Activated CD8-positive, alpha-beta memory T cell treated with anti-CD3 and anti-CD28 coated beads, Interleukin-2, amount 50 U/mL, for 1 hour (primary cell): ENCODE measurements around the gene ACTRT2.

ENCODE experiments used
- DNase-seq: peaks from one replicate; pipeline ENCODE4 v3.0.0-alpha.2; 2020; ENCODE audit errors: extremely low read depth

The ACTRT2 gene

DNA sequence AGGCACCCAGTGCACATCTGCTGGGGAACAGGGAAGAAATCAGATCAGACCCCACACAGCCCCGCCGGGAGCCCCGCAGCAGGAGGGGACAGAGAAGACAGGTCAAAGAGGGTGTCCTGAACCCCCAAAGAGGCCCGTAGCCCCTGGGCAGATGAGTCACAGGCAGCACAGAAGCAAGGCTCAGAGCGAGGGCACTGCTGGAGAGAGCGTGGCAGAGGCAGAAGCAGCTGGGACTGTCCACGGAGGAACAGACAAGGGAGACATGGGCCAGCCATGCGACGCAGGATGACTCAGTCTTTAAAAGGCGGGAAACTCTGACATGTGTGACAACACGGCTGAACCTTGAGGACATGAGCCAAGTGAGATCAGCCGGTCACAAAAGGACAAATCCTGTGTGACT, 33.2 kb downstream of the ACTRT2 start:
- no peak for DNase-seq

DNA sequence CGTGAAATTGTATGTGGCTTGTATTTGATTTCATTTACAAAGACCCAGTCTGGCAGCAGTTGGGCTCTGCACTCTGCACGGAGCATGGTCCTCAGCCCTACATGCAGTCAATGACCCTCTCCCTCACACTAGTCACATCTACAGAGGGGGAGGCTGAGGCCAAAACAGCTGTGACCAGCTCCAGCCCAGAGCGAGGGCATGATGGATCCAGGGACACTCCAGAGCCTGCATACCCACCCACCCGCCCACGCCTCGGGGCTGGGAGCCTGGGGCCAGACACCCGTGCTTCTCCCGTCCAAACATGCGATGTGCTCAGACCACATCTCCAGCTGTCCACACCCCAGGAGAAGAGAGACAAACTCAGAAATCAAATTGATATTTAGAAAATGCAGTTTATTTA, 33.8 kb downstream of the ACTRT2 start:
- no peak for DNase-seq

DNA sequence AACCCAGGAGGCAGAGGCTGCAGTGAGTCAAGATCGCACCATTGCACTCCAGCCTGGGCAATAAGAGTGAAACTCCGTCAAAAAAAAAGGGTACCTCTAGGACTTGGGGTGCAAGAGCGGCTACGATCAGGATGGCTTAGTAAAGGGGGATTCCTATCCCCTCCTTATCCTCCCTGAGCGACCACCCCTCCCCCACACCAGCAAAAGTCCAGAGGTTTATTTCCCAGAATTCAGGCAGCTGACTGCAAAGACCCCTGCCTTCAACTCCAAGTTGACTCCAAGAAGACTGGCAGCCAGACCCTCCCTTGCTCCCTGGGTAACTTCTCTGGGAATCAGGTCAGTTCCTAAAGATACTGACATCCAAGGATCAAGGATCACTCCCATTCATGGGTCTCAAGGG, 35.4 kb downstream of the ACTRT2 start:
- no peak for DNase-seq

DNA sequence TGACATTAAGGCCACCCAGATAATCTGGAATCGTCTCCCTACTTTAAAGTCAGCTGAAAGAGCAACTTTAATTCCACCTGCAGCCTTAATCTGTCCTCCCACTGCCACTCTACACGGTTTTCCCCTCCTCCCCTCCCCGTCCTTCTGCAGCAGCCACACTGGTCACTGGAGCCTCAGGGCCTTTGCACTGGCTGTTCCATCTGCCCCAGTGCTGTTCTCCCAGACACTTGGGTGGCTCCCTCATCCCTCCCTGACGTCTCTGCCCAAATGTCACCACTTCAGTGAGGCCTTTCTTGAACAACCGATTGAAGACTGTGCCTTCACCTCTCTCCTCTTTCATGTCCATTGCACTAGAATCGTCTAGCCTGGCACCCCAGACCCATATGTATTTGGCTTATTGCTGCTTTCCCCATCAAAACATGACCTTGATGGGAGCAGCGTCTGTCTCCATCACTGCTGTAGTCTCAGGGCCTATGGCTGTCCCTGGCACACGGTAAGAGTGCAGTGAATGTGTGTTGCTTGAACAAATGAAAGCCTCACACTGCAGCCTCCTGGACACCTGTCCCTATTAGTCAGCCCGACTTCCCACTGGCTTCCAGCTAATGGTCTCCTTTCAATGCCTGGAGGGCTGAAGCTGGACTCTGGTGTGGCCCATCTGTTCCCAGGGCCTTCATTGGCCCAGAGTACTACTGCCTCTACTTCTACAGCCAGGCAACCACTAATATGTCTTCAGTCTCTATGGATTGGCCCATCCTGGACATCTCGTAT, 37.2 kb downstream of the ACTRT2 start:
- DNase-seq, result no peak

DNA sequence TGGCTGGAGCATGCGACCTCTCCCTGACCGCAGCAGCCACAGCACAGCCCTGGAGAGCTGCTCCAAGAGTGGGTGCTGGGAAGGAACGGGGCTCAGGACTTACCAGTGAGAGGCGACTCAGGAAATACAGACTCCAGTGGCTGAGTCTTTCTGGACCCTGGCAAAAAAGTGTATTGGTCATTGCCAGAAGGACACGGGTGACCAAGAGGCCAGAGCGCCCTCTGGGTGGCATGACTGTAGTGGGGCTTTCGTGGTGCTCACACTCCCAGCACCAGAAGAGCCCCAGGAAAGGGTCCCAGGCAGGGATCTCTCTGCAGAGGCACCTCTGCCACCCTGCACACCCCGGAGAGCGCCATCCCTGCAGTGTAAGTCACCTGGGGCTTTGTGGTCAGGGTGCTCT, 38.9 kb downstream of the ACTRT2 start:
- no peak for DNase-seq

DNA sequence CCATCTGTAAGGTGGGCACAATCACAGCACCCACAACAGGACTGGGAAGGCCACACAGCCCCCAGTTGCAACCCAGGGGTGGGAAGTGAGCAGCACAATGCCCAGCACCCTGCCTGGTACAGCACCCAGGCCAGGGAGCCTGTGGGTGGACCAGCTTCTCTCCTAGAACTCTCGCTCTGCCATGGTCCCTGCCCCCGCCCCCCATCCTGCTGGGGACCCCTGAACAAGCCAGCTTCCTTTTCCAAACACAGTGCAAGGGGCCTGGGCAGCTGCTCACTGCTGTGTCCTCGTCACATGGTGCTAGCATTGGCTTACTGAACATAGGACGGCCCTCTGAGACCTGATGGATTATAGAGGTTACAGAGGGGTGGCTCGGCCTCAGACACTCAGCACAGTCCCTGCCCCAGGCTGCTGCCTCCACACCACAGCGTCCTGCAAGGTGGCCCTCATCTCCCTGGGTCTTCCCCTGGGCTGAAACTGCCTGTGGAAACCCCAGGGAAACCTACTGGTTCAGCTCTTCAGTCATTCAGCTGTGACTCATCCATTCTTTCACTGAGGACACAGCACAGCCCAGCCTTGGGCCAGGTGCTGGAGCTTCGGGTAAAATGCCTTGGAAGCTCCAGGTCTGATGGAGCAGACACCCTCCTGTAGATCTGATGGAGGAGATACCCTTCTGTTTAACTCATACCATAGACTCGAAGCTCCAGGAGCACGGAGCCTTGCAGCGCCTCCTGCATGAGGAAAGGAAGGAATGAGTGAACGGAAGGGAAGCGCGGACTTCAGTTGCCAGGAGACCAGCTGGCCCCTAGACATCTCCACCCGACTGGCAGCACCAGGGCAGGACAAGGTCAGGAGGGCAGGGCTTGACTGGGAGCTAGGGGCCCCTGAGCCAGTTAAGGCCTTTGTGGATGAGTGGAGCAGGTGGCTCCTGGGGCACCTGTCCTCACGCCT, 39.6 kb downstream of the ACTRT2 start:
- no peak for DNase-seq

DNA sequence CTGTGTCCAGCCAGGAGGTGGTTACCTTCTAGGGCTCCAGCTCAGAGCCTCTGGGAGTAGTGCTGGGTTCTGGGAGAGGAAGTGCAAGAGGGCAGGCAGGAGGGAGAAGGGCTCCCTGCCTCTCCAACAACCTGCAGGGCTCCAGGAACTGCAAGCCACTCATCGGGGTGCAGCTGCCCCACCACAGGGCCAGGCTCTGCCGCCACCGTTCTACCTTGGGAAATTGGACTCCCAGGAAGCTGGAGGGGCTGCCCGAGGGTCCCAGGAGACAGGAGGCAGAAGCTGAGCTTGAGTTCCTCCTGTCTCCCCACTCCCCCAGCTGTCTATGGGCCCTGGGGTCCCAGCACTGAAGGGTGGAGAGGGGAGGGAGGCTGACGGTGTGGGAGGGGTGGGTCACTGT, 40.3 kb downstream of the ACTRT2 start:
- DNase-seq, result no peak

DNA sequence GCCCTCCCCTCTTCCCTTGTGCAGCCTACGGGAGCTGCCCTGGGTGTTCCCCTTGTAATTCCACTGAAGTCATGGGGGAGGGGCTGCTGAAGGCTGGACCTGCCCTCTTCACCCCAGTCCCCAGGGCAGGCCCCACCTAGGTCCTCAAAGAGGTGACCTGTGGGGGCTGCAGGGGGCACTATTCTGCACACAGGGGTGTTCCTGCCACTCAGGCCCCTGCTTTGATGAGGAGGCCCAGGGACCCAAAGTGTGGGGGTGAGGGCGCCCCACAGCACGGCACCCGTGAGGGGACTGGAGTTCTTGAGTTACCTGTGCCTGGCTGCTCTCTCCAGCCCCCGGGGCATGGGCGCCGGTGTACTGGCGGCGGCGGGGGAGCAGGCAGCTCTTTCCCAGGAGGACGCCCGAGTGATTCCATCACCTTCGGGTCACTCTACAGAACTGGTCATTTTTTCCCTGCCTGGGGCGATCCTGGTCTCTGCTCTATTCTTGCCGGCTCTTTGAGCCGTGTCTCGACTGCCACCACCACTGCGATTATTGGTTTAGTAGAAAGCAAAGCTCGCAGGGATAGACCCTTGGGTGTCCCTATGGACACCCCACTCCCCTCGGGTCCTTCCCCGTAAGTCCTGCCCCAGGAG, 40.8 kb downstream of the ACTRT2 start:
- DNase-seq, result no peak

DNA sequence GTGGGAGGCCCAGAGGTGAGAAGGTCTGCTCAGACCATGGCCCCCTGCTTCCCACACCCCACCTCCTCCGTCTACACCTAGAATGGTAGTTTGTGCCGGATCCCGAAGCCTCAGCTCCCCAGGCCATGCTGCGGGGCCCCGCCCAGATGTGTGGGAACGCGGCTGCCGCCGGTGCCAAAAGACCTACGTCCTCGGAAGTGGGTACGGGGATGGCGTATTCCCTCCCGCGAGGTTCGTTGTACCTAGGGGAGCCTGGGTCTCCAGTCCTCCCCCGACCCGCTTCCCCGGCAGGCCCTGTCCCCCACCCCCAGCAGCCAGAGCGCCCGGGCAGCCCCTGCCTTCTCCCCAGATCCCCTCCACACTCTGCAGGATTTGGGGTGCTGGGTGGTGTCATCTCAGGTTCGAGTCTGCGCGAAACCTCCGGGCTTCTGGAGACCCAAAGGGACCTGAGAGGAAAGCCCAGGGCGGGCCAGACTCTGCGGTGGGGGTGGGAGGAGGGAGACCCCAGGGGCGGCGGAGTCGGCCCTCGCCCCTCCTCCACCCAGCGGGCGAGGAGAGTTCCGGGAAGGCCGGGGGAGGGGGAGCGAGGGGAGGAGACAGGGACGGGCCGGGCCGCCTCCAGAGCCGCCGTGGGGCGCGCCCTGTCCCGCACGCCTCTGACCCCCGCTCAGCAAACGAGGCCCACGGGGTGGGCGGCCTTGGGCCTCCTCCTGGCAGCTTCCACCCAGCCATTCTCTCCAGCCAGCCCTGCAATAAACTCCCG, 41.5 kb downstream of the ACTRT2 start:
- DNase-seq, result no peak

DNA sequence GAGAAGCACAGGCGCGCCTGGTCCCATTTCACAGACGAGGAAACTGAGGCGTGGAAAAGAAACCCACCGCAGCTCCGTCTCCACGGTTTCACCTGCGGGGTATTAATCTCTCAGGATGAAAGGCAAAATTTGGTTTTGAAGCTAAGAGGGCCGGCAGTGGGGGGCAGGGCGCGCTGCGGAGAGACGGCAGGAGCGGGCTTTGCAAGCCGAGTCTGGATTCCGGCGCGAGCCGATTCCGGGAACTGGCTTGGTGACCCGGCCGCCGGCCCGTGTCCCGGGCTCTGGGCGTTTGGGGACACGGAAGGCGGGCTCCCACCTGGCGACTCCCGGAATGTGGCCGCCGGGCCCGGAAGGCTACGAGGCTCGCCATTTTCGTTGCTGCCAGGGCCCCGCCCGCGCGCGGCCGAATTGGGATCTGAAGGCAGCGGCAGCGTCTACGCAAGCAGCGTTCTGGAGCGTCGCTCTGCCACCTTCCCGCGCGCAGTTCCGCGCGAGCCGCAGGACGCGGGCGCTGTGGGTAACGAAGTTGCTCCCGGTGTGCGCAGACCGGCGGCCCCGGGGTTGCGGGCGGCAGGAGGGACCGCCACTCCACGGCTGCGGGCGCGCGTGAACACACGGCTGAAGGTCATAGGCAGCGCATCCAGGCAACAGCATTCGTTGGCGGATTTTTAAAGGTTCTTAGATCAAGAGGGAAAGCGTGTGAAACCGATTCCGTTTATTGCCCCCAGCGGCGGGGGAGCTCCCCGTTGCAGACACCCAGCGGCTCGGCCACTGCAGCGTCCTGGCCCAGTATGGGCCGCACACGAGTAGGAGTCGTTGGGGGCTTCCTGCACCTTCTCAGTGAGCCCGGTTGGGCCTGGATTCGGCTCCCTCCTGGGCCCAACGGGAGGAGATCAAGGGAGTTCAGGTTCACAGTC, 42.4 kb downstream of the ACTRT2 start:
- DNase-seq, result no peak

DNA sequence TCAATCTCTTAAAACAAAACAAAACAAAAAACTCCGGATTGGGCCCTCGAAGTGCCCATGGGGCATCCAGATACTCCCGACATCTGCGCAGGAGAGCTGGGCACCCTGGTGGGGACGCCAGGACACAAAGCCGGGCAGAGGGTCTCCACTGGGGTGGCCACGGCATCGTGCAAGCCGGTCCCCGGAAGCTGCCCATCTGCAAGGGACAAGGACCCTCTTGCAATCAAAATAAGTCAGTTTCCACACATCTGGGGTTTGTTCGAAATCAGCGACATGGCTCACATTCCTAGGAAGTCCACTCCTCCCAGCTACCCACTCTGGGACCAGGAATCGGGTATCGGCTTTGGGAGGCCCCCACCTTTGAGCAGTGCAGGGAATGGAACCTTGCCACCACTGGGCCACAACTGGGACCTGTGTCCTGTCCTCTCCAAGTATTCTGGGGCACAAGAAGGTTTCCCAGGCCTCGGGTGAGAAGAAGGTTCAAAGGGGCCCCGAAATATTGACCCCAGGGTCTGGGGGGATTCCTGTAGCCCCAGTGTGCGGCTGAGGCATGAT, 43.1 kb downstream of the ACTRT2 start:
- DNase-seq, result no peak

DNA sequence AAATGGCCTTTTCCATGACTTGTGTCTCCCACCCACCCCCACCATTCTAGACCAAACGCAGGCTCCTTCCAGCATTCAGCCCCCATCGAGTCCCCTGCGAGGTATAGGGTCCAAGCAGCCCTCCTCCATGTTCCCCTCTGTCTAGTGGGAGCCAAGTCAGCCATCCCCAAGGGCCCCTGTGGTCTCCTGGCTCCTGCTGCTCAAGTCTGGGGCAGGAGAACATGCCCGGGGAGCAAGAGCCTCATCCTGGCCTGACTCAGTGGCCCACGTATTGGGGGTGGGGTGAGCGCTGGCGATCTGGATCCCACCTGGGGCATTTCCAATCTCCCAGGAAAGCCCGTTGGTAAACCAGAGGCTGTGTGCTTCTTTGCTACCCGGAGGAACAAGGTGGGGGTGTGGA, 43.6 kb downstream of the ACTRT2 start:
- no peak for DNase-seq

DNA sequence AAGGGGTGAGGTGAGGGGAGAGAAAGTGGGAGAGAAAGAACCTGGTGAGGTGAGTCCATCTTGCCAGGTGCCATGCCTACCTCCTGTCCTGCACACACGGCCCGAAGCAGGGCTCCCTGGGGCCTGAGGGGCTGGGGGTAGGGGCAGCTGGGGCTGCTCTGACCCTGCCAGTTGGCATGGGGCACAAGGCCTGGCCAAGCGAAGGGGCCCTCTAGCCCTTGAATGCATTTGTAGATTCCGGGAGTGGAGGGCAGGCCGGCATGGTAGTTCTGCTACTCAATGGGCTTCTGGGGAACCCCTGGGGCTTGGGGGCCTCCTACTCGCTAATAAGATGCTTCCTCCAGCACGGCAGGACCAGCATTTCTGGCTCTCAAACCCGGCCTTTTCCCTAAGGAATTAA, 44.1 kb downstream of the ACTRT2 start:
- DNase-seq, result no peak

DNA sequence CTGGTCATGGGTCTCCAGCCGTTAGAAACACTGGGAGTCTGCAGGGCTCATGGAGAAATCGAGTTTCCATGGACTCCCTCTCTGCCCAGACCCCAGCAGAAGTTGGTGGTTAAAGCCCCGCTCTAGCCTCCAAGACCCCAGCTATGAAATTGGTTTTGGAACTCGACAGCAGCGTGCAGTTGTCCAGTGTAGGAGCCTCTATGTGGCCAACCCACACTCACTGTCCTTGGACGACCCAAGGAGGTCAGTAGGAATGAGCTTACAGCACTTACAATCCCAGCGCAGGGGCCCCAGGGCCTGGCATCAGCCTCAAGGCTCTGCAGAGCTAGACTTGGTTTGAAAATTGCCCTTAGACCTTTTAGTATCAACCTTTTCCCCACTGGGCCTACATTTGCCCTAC, 44.5 kb downstream of the ACTRT2 start:
- DNase-seq, result no peak

DNA sequence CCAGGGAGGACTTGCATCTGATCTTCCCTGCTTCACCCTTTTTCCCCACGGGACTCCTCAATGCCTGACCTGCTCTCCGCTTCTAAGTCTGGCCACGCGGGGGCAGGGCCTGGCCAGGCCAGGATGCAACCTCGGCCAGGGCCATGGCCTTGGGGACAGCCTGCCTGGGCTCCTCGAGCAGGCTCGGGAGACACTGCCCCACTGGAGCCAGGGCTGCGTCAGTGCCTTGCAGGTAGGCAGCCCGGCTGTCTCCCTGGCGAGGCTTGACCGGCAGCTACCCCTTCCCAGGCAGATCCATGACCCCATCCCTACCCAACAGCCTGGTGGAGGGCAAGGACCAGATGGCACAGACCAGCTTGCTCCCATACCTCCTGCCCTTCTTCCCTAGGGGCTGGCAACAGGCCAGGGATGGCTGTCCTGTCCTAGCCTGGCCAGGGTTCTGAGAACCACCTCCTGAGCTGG, 45.0 kb downstream of the ACTRT2 start:
- no peak for DNase-seq

DNA sequence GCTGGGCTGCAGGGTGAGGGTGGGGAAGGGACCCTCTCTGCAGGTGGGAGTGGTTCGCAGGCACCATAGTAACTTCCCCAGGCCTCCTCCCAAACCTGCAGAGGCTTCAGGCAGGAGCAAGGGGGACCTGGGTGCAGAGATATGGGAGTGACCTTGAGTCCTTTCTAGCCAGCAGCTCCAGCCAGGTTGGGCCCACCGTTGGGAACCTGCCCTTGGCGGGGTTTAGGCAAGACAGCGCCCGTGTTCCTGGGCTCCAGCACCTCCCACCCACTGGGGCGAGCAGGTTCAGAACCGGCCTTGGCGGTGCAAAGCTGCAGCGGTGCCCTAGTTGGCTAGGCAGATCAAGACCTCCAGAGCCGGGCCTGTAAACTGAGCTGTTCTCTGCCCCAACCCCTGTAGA, 45.6 kb downstream of the ACTRT2 start:
- DNase-seq, result no peak

DNA sequence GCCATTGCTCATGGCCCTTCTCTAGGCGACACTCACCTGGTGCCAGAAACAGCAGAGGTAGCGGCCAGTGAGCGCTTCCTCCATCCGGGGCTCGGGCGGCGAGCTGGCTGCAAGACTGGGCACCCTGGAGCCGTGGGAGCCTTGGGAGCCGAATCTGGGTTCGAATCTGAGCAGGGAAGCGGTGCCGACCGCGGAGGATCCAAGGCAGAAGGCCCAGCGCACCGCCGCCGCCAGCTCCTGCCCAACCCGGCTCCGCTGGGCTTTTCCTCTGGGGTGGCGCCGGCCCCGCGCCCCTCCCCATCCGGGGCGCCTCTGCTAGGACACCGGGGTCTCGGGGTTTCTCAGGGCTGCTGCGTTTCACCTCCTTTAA, 46.0 kb downstream of the ACTRT2 start:
- DNase-seq, result no peak

DNA sequence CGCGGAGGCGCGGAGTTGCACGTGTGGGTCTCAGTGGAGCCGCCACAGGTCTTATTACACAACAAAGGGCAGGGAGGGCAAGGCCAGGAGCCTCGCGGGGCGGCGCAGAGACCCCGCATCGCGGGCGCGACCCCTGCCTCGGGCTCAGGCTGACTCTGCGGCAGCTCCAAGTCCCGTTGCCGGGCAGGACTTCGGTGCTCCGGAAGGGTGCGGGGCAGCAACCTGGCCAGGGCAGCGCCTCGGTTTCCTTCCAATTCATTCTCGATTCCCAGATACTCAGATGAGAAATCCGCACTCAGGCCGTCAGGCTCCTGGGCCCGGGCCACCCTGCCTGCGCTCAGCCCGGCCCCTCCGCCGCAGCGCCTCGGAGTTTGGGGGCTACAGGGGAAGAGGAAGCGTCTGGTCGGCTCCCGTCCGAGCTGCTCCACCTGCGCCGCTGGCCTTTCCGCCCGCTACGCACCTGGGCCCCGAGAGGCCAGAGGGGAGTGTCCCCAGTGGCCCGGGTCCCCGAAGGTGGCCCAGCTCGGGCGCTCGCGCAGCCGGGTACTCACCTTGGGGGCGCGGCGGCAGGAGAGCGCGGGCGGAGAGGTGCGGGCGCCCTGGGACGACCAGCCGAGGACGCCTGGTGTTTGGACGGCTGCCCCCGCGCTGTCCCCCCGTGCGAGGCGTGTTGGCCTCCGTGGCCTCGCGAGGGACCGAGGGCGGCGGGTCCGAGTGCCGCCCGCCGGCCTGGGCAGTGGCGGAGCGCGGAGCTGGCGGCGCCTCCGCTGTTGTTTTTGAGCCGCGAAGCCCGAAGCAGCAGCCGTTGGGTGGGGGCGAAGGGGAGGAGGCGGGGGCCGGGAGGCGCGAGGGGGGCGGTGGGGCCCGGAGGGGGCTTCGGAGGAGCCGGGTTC, 46.6 kb downstream of the ACTRT2 start:
- DNase-seq, result no peak
